ENCODE results near the gene FARP1.

FARP1 gene

DNA sequence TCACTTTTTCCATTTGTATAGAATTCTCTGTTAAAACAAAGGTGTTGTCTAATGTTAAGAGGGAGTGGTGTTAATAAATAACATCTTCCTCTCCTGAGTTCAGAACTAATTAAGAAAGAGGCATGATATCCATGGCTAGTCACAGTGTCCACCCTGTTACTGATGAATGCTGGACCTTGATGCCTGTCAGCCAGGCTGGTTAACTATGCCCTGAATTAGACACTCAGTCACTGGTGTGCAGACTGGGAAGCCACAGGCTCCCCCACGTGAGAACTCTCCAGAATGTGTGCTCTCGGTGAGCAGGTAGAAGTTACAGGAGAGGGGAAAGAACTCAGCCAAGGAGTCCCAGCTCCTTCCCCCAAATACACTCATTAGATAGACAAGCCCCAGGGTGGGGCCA lies 90.2 kb downstream of the FARP1 start:
- DNase-seq = no peak

DNA sequence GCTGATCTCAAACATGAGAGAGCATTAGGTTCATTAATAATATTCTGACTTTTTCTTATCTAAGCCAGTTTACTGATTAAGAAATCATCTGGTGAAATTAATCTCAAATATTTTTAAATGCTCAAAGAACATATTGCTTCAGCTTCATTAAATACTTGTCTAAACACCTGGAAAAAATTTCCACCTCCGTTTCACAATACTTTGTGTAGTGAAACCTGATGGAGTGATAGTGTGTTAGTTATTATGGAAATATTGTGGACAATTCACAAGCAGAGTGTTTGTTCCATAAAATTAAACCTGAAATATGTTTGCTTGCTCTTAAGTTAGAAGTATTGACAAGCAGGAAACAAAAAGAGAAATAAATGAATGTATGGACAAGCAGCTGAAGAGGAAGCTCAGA lies 91.5 kb downstream of the FARP1 start:
- no peak for DNase-seq

DNA sequence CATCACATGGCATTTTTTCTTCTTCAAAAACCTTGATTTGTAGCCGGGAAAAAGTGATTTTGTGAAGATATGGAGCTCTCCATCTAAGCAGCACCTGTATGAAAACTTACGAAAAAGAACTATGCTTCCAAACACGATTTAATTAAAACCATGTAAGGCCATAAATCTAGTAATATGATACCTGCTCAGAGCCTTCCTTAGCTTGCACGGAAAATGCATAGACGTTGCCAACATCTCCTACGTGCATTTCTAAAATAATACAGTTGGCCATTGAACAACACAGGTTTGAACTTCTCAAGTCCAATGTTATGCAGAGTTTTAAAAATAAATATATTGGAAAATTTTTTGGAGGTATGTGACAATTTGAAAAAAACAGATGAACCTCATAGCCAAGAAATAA lies 93.3 kb downstream of the FARP1 start:
- no peak for DNase-seq

DNA sequence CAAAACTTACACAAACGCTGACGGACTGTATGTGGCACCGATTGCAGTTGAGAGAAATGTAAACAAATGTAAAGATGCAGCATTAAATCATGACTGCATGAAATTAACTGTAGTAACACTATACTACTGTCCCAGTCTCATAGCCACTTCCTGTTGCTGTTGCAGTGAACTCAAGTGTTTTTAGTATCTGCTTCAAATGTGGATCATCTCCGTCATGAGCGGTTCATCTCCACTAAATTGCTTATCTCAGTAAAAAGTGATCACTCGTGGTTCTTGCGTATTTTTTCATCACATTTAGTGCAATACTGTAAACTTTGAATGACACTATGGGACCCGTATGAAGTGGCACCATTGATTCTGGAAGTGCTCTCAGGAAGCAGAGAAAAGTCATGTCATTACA lies 94.4 kb downstream of the FARP1 start:
- no peak for DNase-seq

DNA sequence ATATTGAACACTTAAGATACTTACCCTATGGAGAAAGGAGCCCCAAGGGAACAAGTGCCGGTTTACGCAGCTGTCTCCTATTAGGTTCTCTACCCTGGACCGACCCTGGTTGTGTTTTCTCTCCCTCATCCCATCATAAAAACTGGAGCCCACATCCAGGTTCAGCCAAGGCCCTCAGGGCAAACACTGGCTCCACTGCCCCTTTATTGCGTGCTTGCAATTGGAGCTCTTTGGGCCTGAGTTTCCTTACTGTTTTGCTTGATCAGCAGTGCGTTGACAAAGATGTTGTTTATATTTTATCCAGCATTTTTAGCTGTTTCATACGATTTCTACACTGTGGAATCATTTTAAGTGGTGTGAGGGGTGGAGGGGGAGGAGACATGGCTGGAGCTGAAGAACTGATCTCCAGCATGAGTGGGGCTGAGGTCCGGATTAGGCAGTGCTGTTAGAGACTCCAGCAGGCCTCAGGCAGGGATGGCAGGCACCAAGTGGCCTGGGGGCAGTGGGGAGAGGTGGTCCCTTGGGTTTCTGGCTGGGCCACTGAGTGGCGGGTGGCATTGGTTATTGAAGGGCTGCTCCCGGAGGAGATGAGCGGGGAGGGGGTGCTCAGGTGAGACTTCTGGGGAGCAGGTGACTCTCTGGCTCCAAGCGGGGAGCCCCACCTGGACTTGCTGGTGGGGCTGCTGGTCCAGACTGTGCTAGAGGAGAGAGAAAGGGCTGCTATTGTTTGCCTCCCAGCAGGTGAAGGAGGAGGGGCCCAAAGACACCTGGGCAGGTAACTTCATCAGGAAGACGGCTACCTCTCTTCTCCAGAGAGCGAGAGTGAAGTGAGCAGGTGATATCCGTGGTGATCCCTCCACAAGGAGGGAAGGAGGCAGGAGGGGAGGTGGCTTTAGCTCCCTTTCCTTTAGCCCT lies 96.5 kb downstream of the FARP1 start:
- DNase-seq = no peak

DNA sequence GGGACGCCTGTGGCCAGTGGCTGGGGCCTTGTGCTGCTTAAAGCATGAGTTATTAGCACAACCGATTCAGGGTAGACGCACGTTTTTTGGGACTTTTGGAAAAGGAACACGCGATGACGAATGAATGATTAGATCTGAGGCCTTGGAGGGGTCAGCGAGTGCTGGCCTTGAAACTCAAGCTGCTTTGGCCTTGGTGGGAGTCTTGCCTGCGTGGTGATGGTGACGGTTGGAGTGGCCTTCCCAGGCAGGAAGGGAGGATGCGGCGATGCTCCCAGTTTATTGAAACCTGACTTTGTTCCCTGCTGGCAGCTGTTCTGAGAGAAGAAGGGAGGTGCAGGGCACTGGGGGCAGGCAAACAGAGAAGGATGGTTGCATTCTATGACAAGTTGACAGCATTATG lies 97.2 kb downstream of the FARP1 start:
- no peak for DNase-seq

DNA sequence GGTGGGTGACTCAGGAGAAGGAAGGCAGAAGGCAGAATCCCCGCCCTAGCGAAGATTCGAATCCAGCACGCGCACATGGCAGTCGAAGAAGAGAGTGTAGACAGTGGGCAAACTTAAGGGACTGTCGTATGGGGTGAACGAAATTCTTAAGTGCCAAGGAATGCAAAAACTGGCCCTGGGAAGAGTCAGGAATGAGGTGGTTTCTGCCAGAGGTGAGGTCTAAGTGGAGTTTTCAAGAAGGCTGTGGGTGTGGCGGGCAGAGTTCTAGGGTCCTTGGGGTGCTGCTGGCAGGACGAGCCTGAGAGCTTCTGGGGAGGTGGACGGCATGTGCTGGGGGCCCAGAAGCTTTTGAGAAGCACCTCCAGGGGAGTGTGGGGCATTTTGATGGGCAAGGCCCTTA lies 98.1 kb downstream of the FARP1 start:
- DNase-seq = no peak

DNA sequence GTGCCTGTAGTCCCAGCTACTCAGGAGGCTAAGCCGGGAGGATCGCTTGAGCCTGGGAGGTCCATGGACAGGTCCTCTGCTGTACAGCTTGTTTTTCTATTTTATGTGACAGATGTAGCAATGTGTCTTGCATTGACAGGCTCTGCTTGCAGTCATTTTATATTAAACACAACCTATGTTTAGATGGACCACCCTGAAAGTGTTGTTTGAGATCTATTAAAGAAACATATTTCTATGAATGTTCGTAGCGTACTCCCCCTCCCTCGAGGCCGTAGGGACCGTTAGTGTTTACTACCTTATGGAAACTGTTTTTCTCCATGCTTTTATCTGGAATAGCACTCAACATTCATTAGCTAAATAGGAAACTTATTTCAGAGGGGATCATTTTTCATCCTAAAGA lies 99.1 kb downstream of the FARP1 start:
- no peak for DNase-seq

DNA sequence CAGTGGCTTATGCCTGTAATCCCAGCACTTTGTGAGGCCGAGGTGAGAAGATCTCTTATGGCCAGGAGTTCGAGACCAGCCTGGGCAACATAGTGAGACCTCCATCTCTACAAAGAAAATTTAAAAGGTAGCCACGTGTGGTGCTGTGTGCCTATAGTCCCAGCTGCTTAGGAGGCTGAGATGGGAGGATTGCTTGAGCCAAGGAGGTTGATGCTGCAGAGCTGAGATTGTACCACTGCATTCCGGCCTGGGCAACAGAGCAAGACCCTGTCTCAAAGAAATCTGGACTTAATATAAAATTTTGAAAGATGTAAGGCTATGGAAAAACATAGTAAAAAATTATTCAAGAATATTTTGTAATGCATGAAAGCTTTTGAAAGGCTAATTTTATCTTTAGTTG lies 99.5 kb downstream of the FARP1 start:
- DNase-seq = no peak

DNA sequence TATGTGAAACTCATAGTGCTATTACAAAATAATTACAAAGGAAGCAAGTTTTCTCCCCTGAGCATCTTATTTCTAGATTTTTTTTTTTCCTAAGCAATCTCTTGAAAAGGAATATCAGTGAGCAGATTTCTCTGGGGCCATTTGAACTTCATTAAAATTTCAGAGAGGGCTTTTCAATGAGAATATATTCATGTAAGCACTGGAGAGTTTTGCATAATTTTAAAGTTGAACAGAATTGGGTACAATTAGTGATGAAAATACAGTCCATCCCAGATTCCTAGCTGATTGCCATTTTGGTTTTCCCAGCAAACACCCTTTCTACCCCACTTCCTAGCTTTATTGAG lies 101.0 kb downstream of the FARP1 start:
- DNase-seq = no peak

DNA sequence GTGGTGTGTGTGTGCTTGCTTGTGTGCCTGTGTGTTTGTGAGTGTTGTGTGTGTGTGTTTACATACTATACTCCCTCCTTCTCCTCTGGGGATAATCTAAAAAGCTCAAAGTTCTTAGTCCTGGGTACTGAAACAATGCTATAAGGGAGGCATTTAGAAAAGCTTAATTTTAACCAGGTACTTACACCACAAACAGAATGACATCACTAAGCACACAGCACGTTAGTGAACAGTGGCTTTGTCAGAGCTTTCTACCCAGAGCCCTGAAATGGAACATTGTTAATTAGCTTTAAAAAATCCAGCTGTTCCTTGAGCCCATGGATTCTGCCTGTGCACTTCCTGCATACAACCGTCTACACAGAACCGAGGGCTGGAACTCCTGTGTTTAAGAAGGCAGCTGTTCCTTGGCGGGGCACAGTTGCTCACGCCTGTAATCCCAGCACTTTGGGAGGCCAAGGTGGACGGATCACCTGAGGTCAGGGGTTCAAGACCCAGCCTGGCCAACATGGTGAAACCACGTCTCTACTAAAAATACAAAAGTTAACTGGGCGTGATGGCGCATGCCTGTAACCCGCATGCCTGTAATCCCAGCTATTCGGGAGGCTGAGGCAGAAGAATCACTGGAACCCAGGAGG lies 103.8 kb downstream of the FARP1 start:
- DNase-seq = no peak

DNA sequence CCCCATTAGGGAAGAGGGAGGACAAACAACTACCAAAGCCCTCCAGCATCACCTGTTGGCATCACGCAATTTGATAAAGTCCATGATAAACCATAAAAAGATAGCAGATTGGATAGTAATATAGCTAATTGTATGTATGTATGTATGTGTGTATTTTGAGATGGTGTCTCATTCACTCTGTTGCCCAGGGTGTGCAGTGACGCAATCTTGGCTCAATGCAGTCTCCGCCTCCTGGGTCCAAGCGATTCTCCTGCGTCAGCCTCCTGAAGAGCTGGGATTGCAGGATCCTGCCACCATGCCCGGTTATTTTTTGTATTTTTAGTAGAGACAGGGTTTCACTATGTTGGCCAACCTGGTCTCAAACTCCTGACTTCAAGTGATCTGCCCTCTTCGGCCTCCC lies 108.8 kb downstream of the FARP1 start:
- no peak for DNase-seq

DNA sequence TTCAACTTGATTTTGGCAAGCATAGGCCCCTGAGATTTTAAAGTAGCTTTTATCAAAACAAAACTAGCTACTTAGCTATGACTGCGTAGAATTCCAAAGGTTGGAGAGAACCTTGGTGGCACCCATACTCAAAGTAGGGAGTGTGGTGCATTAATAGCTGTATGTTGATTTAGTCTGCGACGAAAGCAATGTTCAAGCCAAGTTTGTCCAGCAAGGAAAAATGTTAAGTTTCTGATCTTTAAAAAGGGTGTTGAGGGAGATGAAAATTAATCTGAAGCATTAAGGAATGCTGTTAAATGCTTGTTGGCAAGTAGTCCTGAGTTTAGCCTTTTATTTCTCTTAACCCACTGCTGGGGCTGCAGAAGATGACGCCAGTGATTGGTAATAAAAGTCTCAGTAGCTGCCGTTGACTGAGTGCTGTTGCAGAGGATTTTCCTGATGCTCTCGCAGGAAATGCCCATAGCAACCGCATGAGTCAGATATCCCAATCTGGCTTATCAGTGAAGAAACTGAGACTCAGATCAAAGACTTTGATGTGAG lies 110.1 kb downstream of the FARP1 start:
- no peak for DNase-seq

DNA sequence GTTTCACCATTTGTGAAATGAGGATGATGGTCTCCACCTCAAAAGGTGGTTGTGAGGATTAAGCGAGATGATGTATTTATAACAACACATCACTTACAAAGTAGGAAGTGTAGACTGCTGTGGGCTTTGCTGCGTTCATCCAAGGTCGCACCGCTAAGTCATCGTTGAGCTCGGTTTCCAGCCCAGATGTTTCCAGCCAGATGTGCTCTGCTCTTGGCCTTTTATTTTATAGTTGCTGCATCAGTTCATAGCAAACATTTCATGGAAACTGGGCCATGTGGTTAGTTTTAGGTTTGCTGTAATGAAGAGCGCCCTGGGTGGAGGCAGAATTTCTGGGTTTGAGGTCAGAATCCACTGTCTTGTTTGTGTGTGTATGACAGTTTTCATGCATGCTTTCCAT lies 110.6 kb downstream of the FARP1 start:
- no peak for DNase-seq

DNA sequence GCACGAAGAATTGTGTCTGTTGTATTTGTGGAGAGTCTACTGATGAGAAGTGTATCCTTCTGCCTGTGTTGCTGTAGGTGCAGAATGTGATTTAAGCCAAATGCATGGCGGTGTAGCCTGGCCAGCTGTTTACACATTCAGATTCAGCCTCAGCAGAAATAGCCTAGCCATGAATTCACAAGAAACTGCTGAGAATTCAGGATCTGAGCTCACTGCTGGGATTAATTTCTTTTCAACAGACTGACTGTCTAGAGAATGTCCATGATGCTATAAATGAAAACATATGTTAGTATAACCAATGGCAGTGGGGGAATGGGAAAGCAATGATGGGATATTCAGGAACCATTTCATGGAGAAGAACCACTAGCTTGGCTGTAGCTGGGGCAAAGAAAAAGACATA lies 111.6 kb downstream of the FARP1 start:
- no peak for DNase-seq

DNA sequence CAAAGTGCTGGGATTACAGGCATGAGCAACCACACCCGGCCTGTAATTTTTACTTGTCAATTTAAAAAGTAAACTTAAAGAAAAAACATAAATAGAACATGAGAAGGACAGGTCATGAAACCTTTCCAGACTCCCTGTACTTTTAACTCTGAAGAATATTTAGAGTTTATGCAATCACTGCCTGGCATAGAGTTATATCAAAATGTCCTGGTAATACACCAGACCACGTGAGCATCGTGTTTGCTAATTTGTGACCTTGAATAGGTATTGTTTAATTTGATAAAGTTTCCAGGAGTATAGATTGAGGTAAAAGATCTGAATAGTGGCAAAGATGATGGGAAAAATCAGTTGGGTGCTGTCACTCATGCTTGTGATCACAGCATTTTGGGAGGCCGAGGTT lies 115.3 kb downstream of the FARP1 start:
- DNase-seq = no peak

DNA sequence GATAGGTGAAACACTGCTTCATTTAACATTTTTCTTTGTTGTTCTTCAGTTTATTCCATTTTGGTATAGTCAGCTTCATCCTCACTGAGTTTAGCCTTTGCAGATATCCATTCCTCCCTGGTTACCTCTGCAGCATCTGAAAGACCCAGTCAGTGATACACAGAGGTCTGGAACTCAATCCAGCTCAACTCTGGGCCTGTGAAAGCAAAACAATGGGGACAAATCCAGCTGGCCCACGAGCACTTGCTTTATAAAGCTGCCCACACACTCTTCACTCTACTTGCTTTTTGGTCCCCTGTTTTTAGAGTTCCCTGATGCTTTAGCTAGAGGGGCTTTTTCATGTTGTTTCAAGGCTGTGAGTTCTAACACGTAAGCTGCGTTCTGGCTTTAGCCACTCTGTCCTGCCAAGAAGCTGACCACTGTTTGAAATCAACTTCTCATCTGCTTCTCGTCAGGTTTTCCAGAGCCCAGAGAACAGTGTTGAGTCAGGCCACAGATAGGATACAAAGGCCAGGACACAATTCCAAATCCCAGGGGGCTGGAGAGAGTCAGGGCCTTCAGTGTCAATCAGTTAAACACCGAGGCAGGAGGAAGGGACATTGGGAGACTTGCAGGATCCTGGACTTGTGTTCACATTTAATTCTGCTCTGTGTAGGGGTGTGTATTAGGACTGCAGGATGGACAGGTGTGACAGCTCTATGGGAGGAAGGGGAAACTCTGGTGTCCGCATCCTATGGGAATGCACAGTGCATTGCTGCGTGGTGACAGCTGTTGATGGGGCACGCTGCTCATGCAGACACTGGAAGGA lies 117.7 kb downstream of the FARP1 start:
- DNase-seq = no peak

DNA sequence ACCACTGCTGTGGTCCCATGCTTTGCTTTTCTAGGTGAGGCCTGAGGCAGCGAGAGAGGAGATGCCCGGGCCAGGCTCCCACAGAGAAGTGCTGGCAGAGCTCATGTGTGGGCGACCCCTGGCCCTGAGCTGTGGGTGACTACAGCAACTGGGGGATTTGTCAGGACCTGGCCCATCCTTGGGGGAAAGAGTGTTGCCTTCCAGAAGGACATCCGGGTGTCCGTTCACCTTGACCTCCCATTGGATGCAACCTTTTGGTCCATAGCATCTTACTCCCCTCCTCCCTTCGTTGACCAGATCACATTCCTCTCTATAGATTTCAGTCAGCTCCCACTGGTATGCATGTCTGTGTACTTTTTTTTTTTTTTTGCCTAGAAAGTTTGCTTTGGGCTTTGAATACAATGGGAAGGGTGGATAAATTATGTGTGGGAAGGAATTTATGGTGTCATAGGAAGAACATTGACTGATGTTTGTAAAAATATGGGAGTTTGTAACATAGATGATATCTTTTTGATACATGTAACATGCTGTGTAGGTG lies 118.3 kb downstream of the FARP1 start:
- no peak for DNase-seq

DNA sequence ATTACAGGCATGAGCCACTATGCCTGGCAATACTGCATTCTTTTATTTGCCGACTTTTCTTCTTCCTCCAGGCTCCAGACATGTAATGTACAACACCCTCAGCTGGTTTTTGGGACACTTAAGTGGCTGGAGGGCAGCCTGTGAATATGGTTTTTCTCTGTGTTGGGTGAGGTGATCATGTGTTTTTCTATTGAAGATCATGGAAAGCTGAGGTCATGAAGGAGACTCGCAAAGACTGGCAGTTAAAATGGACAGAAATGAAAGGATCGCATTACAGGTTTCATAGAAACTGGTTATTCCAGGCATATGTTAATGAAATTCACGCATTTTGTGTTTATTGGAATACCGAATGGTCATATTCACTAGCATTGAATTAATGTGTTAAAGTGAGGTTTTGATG lies 119.4 kb downstream of the FARP1 start:
- no peak for DNase-seq

DNA sequence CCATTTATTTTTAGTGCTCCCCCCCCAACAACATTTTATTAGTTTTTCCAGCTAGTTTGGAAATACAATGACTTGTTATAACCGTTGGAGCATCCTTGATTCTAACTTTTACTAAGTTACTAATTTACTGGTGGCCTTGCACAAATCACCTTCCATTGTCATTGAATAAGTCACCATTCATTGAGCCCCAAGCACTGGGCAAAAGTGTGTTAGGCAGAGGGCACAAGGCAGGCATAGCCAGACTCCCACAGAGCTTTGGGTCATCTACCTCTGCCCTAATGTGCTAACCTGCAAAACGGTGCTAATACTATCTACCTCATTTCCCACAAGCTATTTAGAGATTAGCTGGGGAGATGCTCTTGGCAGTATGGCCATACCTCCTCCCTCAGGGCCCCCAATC lies 120.9 kb downstream of the FARP1 start:
- DNase-seq = no peak

DNA sequence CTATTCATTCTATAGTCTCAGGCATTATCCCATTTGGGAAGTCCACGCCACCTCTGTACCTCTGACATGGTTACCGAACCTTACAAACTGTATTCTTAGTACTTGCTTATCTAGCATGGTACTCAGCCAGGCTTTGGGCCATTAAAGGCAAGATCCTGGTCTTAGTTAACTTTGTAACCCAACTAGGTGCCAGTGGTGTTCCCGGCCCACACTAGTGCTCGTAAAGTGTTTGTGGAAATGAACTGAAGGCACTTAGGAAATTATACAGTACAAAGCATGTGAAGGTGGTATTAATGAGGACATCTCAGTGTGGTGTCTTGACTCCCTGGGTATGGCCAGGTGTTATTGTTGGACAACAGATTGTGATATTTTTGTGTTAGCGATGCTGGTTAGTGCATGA lies 122.0 kb downstream of the FARP1 start:
- no peak for DNase-seq

DNA sequence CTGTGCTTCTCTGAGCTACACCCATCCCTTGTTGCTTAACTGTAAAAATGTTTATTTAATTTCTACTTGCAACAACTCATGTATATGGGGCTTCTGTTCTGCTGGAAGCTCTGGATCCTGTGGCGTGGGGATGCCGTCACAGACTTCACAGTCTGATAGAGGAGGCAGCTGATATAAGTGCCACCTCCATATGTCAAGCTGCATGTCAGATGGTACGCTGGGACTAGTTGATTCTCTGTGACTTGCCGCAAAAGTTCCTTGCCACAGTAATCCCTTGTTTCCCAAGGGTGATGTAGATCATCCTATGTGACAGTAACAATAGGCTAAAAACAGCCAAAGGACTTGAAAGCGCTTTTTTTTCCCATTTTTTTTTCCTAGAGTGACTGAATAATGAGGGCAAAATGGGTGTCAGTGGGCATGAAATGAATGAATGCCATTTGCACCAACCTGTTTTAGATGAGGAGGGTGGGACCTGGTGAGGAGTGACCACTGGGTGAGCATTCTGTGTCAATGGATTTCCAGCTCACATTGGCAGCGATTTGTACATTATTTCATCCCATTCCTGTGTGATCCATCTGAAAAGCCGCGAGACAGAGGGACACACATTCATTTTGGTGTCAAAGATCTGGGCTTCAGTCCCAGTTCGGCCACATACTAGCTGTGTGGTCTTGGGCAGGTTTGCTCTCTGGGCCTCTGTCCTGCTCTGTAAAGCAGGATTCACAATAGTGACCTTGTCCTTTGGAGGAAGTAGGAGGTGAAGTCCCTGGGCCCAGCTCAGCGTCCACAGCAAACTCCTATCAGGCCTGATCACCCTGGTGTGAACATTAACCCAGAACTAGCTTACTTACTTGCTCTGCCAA lies 123.0 kb downstream of the FARP1 start:
- DNase-seq = no peak
